GM23248 (cell line): Measurements from ENCODE around the gene ADGRF5.

Experiments used
- EZH2 ChIP-seq: fragments of 200-600 bp; sonication (generic); IDR thresholded peaks from 2 replicates; pipeline ENCODE4 v1.6.1; 2018; ENCODE audit warnings: antibody characterized with exemption, mild to moderate bottlenecking; ENCODE audit not compliant: insufficient read depth, poor library complexity, severe bottlenecking
- EZH2phosphoT487 ChIP-seq: fragments of 200-600 bp; sonication (generic); IDR thresholded peaks from 2 replicates; pipeline ENCODE4 v1.6.1; 2018; ENCODE audit warnings: antibody characterized with exemption, moderate library complexity, mild to moderate bottlenecking, low read depth; ENCODE audit not compliant: insufficient read depth

DNA sequence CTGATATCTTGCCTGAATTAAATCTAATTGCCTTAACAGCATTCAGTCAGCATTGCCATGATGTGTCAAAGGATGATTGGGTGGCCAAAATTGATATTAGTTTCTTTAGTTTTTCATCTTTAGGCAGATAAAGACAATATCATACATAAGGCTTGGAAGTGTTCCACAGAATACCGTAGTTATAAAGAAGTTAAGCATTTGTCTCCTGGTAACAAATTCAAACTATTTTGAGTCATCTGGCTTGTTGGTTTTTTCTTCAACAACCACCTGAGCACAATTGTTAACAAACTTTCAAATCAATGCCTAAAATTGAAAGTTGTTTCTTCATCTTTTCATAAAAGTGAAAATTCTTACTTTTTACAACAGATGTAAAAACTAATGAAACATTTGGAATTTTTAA, 47.5 kb upstream of the ADGRF5 start:
- TF ChIP-seq EZH2 (no peak), EZH2phosphoT487 (no peak)
